GM12878 (cell line): ENCODE results near the gene HBZ. TPM values are rescaled to one million over a fixed set of nuclear protein-coding genes. Genes with fewer than 3 reads are reported as not detected.

Experiments used
- ATAC-seq: fragments of 200-7000 bp; cut with Tn5 transposase; 3 replicates; pipeline ENCODE4 v1.9.1; 2020; ENCODE audit warnings: mild to moderate bottlenecking, moderate library complexity
- BruUV-seq: library from RNA; stranded (reverse); fragments of 400-500 nt; replicated peaks from 2 replicates; lab custom pipeline; 2021; lab: Mats Ljungman, UMichigan
- CTCF ChIA-PET: fragments of 300-600 bp; sonication (Branson Sonifier 250); formaldehyde crosslinking; extraction: SDS; loops from one replicate; lab custom pipeline; 2021; ENCODE audit warnings: inconsistent platforms; lab: Yijun Ruan, JAX
- POLR2A ChIA-PET: fragments of 350-600 bp; formaldehyde crosslinking; extraction: SDS; loops from one replicate; lab custom pipeline; 2021; ENCODE audit warnings: inconsistent platforms; lab: Charles Lee
- RAD21 ChIA-PET: fragments of 300-600 bp; sonication (Branson Sonifier 250); formaldehyde crosslinking; loops from one replicate; lab custom pipeline; 2023; ENCODE audit warnings: antibody characterized with exemption; ENCODE audit not compliant: unreplicated experiment; lab: Charles Lee
- SMC1A ChIA-PET: fragments of 300-600 bp; sonication (Branson Sonifier 250); formaldehyde crosslinking; loops from one replicate; lab custom pipeline; 2023; ENCODE audit not compliant: unreplicated experiment, uncharacterized antibody; lab: Charles Lee
- DNase-seq: peaks from one replicate; pipeline ENCODE4 v3.0.0-alpha.2; 2011; ENCODE audit warnings: low read depth, low spot score
- FAIRE-seq: peaks from 3 replicates; lab custom pipeline; 2011; peaks lifted over from hg19 to GRCh38; lab: Jason Lieb, UNC
- H2AFZ ChIP-seq: 2 replicates; pipeline ENCODE4 v1.6.0; 2011; ENCODE audit warnings: low read depth, low read length, control low read depth; ENCODE audit not compliant: control insufficient read depth
- H3K27ac ChIP-seq: 2 replicates; pipeline ENCODE4 v1.5.1; 2011; ENCODE audit warnings: control low read depth; ENCODE audit not compliant: control insufficient read depth, insufficient read depth
- H3K27me3 ChIP-seq, 2 experiments: replicated peaks in 1 of 2; 2 replicates each; pipeline versions ENCODE4 v1.6.0 to v1.6.1; 2011; ENCODE audit warnings: low read length in 1 of 2; ENCODE audit not compliant: control insufficient read depth in 2 of 2, insufficient read depth in 2 of 2
- H3K36me3 ChIP-seq, 2 experiments: 2 replicates each; pipeline ENCODE4 v1.5.1; 2011; ENCODE audit warnings: low read length in 1 of 2; ENCODE audit not compliant: control insufficient read depth in 2 of 2, insufficient read depth in 2 of 2
- H3K4me1 ChIP-seq: 2 replicates; pipeline ENCODE4 v1.6.1; 2011; ENCODE audit warnings: mild to moderate bottlenecking, low read length, moderate library complexity, mixed read lengths; ENCODE audit not compliant: control insufficient read depth, insufficient read depth
- H3K4me2 ChIP-seq: 2 replicates; pipeline ENCODE4 v1.6.0; 2011; ENCODE audit warnings: control low read depth; ENCODE audit not compliant: control insufficient read depth, insufficient read depth
- H3K4me3 ChIP-seq: fragments of 200-600 bp; sonication (generic); 2 replicates; pipeline ENCODE4 v1.5.1; 2016
- H3K79me2 ChIP-seq: 2 replicates; pipeline ENCODE4 v1.6.0; 2011; ENCODE audit warnings: low read length; ENCODE audit not compliant: control insufficient read depth, insufficient read depth
- H3K9ac ChIP-seq: 2 replicates; pipeline ENCODE4 v1.8.0; 2011; ENCODE audit warnings: low read length, control low read depth, mixed read lengths; ENCODE audit not compliant: control insufficient read depth, insufficient read depth
- H3K9me3 ChIP-seq: replicated peaks from 3 replicates; pipeline ENCODE4 v1.5.1; 2011; ENCODE audit warnings: mild to moderate bottlenecking, low read length; ENCODE audit not compliant: control insufficient read depth, insufficient read depth
- H4K20me1 ChIP-seq: 2 replicates; pipeline ENCODE4 v1.6.0; 2011; ENCODE audit not compliant: control insufficient read depth, insufficient read depth
- ETV6 ChIP-seq, 2 experiments: fragments of 450-650 bp in 1 of 2; IDR thresholded peaks in 1 of 2; conservative IDR thresholded peaks in 1 of 2; 2 replicates each; pipeline ENCODE4 v1.6.1; 2014; ENCODE audit warnings: antibody characterized with exemption in 1 of 2, borderline replicate concordance in 1 of 2, low read depth in 1 of 2, mild to moderate bottlenecking in 1 of 2, moderate library complexity in 1 of 2
- JUNB ChIP-seq: IDR thresholded peaks from 2 replicates; pipeline ENCODE4 v1.6.1; 2016; ENCODE audit warnings: antibody characterized with exemption, mild to moderate bottlenecking
- JUND ChIP-seq: IDR thresholded peaks from 2 replicates; pipeline ENCODE4 v1.6.1; 2012; ENCODE audit warnings: low read depth, mild to moderate bottlenecking, low read length, improper control_type of control experiment, moderate library complexity
- NRF1 ChIP-seq: conservative IDR thresholded peaks from 2 replicates; pipeline ENCODE4 v1.6.1; 2011; ENCODE audit warnings: mild to moderate bottlenecking, low read depth, low read length, improper control_type of control experiment
- RAD21 ChIP-seq: IDR thresholded peaks from 2 replicates; pipeline ENCODE4 v1.6.1; 2011; ENCODE audit warnings: mild to moderate bottlenecking, low read depth, low read length, moderate library complexity; ENCODE audit not compliant: insufficient read depth
- RAD51 ChIP-seq: fragments of 450-650 bp; IDR thresholded peaks from 2 replicates; pipeline ENCODE4 v1.6.1; 2016; ENCODE audit warnings: moderate library complexity, mild to moderate bottlenecking, inconsistent platforms
- SIX5 ChIP-seq: IDR thresholded peaks from 2 replicates; pipeline ENCODE4 v1.6.1; 2011; ENCODE audit warnings: mild to moderate bottlenecking, low read depth, low read length, moderate library complexity; ENCODE audit not compliant: severe bottlenecking
- SMARCA5 ChIP-seq: fragments of 450-650 bp; IDR thresholded peaks from 2 replicates; pipeline ENCODE4 v1.6.1; 2017; ENCODE audit warnings: mild to moderate bottlenecking
- TCF12 ChIP-seq: IDR thresholded peaks from 2 replicates; pipeline ENCODE4 v1.6.1; 2011; ENCODE audit warnings: low read depth, mild to moderate bottlenecking, low read length
- TCF7 ChIP-seq: IDR thresholded peaks from 2 replicates; pipeline ENCODE4 v1.6.1; 2014; ENCODE audit warnings: antibody characterized with exemption, borderline replicate concordance
- ZNF592 ChIP-seq: fragments of 450-650 bp; IDR thresholded peaks from 2 replicates; pipeline ENCODE4 v1.6.1; 2017; ENCODE audit warnings: mild to moderate bottlenecking, moderate library complexity
- WGBS: methylation state at CpG from one replicate; pipeline ENCODE4 v1.1.6; 2016; ENCODE audit warnings: low lambda C conversion rate; ENCODE audit not compliant: insufficient replicate concordance, insufficient coverage; ENCODE audit errors: missing lambda C conversion rate; 5-methylcytosine and 5-hydroxymethylcytosine counted together
- in situ Hi-C: fragments of 300-500 bp; cut with MboI; formaldehyde crosslinking; loops from 9 replicates; pipeline ENCODE4 v1.14.3; 2018; ENCODE audit warnings: mixed read lengths
- intact Hi-C: fragments of 100-400 bp; cut with micrococcal nuclease; formaldehyde crosslinking; loops from one replicate; pipeline ENCODE4 v1.14.2; 2022; ENCODE audit not compliant: unreplicated experiment
- polyA plus RNA-seq, 11 experiments: library from polyadenylated mRNA; depleted of rRNA in 4 of 11; unstranded in 6 of 11; stranded (reverse) in 5 of 11; fragments of >200 nt; fragmentation: Nextera tagmentation in 4 of 11; fragmentation: Illumina TruSeq in 1 of 11; extraction: Ambion mirVana in 4 of 11; extraction: Trizol in 1 of 11; gene quantifications; 1 replicate in 1 of 11; 2 replicates in 10 of 11; pipeline versions ENCODE4 v1.2.1 to v1.2.3, GENCODE V29; 2011 to 2016; ENCODE audit warnings: inconsistent platforms in 2 of 11, missing spikeins in 2 of 11, low read depth in 1 of 11
- total RNA-seq, 4 experiments: library from RNA; depleted of rRNA in 3 of 4; stranded (reverse); fragments of >200 nt in 3 of 4; fragmentation: Illumina TruSeq in 1 of 4; extraction: Trizol in 1 of 4; gene quantifications; 2 replicates each; pipeline versions ENCODE4 v1.2.1 to v1.2.3, GENCODE V29; 2013 to 2021
- TF ChIP-seq, protein P1 (sequence below): fragments of 450-650 bp; IDR thresholded peaks from 2 replicates; pipeline ENCODE4 v1.6.1; 2017; ENCODE audit warnings: borderline replicate concordance
- TF ChIP-seq, protein P2 (sequence below): fragments of 450-650 bp; IDR thresholded peaks from 2 replicates; pipeline ENCODE4 v1.6.1; 2014; ENCODE audit warnings: mild to moderate bottlenecking
- TF ChIP-seq, protein P3 (sequence below): fragments of 450-650 bp; formaldehyde crosslinking; IDR thresholded peaks from 2 replicates; pipeline ENCODE4 v1.5.0; 2022; ENCODE audit warnings: mild to moderate bottlenecking, missing genetic modification characterization

The HBZ gene
- total and polyA plus RNA-seq, 10 of the 15 experiments (the other 5 are each of a cell fraction or from before 2014, with no cell fraction given), result 0.49 TPM; not detected in 9

GRCh38 chr16:104928-105327 lies 47.5 kb upstream of the HBZ start:
- RAD21 ChIA-PET, result interaction anchor here (1.1 to 1.7 kb wide), 3 partner anchors 8 to 217 kb away, joined by 3 to 5 read pairs (median 4); no protein-coding TSS in a partner anchor
- Histone ChIP-seq H3K36me3 (peaks cover 5 to 9% of the 10 kb centered on the region in 2 experiments; a peak in 3 of 4 replicates), H3K4me2 (no peak overlapping the region), H3K4me3 (no peak overlapping the region), H2AFZ (no peak overlapping the region), H4K20me1 (no peaks in the 10 kb centered on the region; the same call in 1 of the 2 replicates), H3K79me2 (no peaks in the 10 kb centered on the region), H3K27me3 (no peaks in the 10 kb centered on the region), H3K27ac (no peak overlapping the region), H3K9ac (no peak overlapping the region), H3K9me3 (no peaks in the 10 kb centered on the region), H3K4me1 (no peaks in the 10 kb centered on the region)
- TSS peak; percentile 32 for BruUV-seq
- no peak for FAIRE-seq
- intact Hi-C loops (no loop called here), in situ Hi-C loops (loop anchor here (5.0 kb wide), 2 partner anchors 77 to 262 kb away; partner anchors contain the start of gene HBQ1)
- SMC1A ChIA-PET, result interaction anchor here (1.5 kb wide), 1 partner anchor 257 kb away, joined by 4 read pairs; no protein-coding TSS in a partner anchor
- no peak for DNase-seq
- POLR2A ChIA-PET, result no interaction called here
- ATAC-seq, result no peak
- 80% methylated on average over 3 of the region's 3 CpGs for WGBS
- CTCF ChIA-PET, result interaction anchor here (1.1 to 5.2 kb wide), 9 partner anchors 9 to 260 kb away, joined by 3 to 52 read pairs (median 5); partner anchors contain the start of genes HBQ1, POLR3K and SNRNP25
- TF ChIP-seq RAD21 (no peak), ZNF592 (no peak), JUND (no peak), TCF7 (no peak), RAD51 (no peak), ETV6 (conservative IDR thresholded peaks at IDR 0.05 in 1 of 2, IDR thresholded peaks at IDR 0.05 in 1 of 2; ENCODE audit: borderline replicate concordance in 1 of 2, low read depth in 1 of 2) (no peak), TCF12 (no peak), JUNB (no peak), SMARCA5 (no peak), NRF1 (no peak), SIX5 (no peak)
- TF ChIP-seq, protein P1, sequence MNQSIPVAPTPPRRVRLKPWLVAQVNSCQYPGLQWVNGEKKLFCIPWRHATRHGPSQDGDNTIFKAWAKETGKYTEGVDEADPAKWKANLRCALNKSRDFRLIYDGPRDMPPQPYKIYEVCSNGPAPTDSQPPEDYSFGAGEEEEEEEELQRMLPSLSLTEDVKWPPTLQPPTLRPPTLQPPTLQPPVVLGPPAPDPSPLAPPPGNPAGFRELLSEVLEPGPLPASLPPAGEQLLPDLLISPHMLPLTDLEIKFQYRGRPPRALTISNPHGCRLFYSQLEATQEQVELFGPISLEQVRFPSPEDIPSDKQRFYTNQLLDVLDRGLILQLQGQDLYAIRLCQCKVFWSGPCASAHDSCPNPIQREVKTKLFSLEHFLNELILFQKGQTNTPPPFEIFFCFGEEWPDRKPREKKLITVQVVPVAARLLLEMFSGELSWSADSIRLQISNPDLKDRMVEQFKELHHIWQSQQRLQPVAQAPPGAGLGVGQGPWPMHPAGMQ, result no peak
- TF ChIP-seq, protein P2, sequence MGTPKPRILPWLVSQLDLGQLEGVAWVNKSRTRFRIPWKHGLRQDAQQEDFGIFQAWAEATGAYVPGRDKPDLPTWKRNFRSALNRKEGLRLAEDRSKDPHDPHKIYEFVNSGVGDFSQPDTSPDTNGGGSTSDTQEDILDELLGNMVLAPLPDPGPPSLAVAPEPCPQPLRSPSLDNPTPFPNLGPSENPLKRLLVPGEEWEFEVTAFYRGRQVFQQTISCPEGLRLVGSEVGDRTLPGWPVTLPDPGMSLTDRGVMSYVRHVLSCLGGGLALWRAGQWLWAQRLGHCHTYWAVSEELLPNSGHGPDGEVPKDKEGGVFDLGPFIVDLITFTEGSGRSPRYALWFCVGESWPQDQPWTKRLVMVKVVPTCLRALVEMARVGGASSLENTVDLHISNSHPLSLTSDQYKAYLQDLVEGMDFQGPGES, result no peak
- TF ChIP-seq, protein P3, sequence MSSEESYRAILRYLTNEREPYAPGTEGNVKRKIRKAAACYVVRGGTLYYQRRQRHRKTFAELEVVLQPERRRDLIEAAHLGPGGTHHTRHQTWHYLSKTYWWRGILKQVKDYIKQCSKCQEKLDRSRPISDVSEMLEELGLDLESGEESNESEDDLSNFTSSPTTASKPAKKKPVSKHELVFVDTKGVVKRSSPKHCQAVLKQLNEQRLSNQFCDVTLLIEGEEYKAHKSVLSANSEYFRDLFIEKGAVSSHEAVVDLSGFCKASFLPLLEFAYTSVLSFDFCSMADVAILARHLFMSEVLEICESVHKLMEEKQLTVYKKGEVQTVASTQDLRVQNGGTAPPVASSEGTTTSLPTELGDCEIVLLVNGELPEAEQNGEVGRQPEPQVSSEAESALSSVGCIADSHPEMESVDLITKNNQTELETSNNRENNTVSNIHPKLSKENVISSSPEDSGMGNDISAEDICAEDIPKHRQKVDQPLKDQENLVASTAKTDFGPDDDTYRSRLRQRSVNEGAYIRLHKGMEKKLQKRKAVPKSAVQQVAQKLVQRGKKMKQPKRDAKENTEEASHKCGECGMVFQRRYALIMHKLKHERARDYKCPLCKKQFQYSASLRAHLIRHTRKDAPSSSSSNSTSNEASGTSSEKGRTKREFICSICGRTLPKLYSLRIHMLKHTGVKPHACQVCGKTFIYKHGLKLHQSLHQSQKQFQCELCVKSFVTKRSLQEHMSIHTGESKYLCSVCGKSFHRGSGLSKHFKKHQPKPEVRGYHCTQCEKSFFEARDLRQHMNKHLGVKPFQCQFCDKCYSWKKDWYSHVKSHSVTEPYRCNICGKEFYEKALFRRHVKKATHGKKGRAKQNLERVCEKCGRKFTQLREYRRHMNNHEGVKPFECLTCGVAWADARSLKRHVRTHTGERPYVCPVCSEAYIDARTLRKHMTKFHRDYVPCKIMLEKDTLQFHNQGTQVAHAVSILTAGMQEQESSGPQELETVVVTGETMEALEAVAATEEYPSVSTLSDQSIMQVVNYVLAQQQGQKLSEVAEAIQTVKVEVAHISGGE (CRISPR knock-in tag), result no peak
